Hematopoietic multipotent progenitor cell (in vitro differentiated cells): Measurements from ENCODE around the gene C19orf47. TPM values are rescaled to one million over a fixed set of nuclear protein-coding genes. Genes with fewer than 3 reads are reported as not detected.

Experiments used
- DNase-seq, 3 donors: peaks; one replicate each; pipeline ENCODE4 v3.0.0-alpha.2; 2011 to 2015; ENCODE audit warnings: low read depth in 2 of 3, low spot score in 2 of 3
- total RNA-seq: library from RNA; depleted of rRNA; stranded (reverse); fragments of >200 nt; gene quantifications from one replicate; pipeline ENCODE4 v1.2.3, GENCODE V29; 2012

Gene C19orf47
- total RNA-seq, 1 donor: 12.1 TPM

GRCh38 chr19:40321076-40321475, 27.1 kb downstream of the C19orf47 start:
- DNase-seq: no peak

GRCh38 chr19:40320558-40320935, 27.6 kb downstream of the C19orf47 start:
- DNase-seq: no peak

GRCh38 chr19:40317338-40317737, 30.9 kb downstream of the C19orf47 start:
- no peak for DNase-seq

- DNase-seq: no peak
Measured at GRCh38 chr19:40315812-40316470, 32.3 kb downstream of the C19orf47 start.

- peak in 1 of 3 donors; percentile 30 for DNase-seq
Measured at GRCh38 chr19:40314656-40315055, 33.5 kb downstream of the C19orf47 start.

GRCh38 chr19:40313229-40313983, 34.8 kb downstream of the C19orf47 start:
- no peak for DNase-seq

GRCh38 chr19:40312533-40312932, 35.7 kb downstream of the C19orf47 start:
- DNase-seq: peak in 1 of 3 donors; percentile 30

GRCh38 chr19:40309666-40310065, 38.5 kb downstream of the C19orf47 start:
- no peak for DNase-seq

GRCh38 chr19:40305403-40305802, 42.8 kb downstream of the C19orf47 start:
- peak; percentile 29 to 95 (median 85) for DNase-seq

GRCh38 chr19:40304306-40304705, 43.9 kb downstream of the C19orf47 start:
- no peak for DNase-seq

- no peak for DNase-seq
Measured at GRCh38 chr19:40303765-40304164, 44.4 kb downstream of the C19orf47 start.

- DNase-seq: no peak
Measured at GRCh38 chr19:40302224-40303011, 45.8 kb downstream of the C19orf47 start.

- DNase-seq: no peak
Measured at GRCh38 chr19:40300668-40301067, 47.5 kb downstream of the C19orf47 start.

GRCh38 chr19:40298026-40298425, 50.2 kb downstream of the C19orf47 start:
- no peak for DNase-seq

- no peak for DNase-seq
Measured at GRCh38 chr19:40294560-40294959, 53.6 kb downstream of the C19orf47 start.

GRCh38 chr19:40286971-40287421, 61.2 kb downstream of the C19orf47 start:
- no peak for DNase-seq

- no peak for DNase-seq
Measured at GRCh38 chr19:40286235-40286970, 61.8 kb downstream of the C19orf47 start.

GRCh38 chr19:40285353-40286234, 62.6 kb downstream of the C19orf47 start:
- DNase-seq: peak; percentile 95 to 100 (median 100)

- DNase-seq: peak; percentile 50 to 88 (median 56)
Measured at GRCh38 chr19:40284501-40285352, 63.5 kb downstream of the C19orf47 start, which contains the start of gene AKT2. AKT2 (minus strand) TSS chr19:40285345; CDS start chr19:40265267, 20,078 bp downstream.
